ENCODE results near the gene COMT. TPM values are rescaled to one million over a fixed set of nuclear protein-coding genes. Genes with fewer than 3 reads are reported as not detected.

Gene COMT
- total RNA-seq, 6 donors from 2014 or later: 136 to 475 (median 272) TPM

DNA sequence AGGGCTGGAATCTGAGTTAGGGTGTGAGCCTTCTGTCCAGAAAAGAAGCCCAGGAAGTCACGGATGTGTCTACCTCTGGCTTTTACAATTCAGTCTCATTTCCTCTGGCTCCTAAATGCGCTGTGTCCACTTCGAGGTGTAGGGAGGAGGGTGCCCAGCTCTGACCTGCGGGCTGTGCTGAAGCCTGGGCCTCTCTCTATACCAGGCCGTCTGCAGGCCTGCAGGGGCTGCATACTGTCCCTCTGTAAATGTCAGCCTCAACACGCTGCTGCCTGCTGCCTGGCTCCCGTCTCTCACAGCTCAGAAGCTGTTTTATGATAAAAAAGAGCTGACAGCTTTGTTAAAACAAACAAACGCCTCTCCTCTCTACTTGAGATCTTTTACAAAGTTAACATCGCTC, 60.6 kb downstream of the COMT start:
- peaks cover 0 to 8% (median 0%) of the 10 kb centered on the region in 4 donors for H3K9me3 ChIP-seq
- H3K4me1 ChIP-seq: peaks cover 0 to 20% (median 14%) of the 10 kb centered on the region in 4 donors
- ATAC-seq (ENCODE audit: low FRiP score in 2 of 2) (no peak), DNase-seq (no peak)
- WGBS, 2 donors: 80 to 83% methylated on average over 8 to 9 of the region's 9 CpGs
- peak overlapping the region in 2 of 4 donors; percentile 22 to 40 for H3K27ac ChIP-seq
- H3K4me3 ChIP-seq: no peak overlapping the region
- no peak for TF ChIP-seq POLR2A (IDR thresholded peaks at IDR 0.05)
- no peaks in the 10 kb centered on the region for H3K27me3 ChIP-seq
- H3K36me3 ChIP-seq: no peaks in the 10 kb centered on the region

GRCh38 chr22:20002636-20003035, 61.1 kb downstream of the COMT start:
- peak overlapping the region in 2 of 4 donors; percentile 22 to 40 for H3K27ac ChIP-seq
- ATAC-seq (ENCODE audit: low FRiP score in 2 of 2) (no peak), DNase-seq (no peak)
- peaks cover 0 to 19% (median 14%) of the 10 kb centered on the region in 4 donors for H3K4me1 ChIP-seq
- peaks cover 0 to 8% (median 0%) of the 10 kb centered on the region in 4 donors for H3K9me3 ChIP-seq
- H3K36me3 ChIP-seq: no peaks in the 10 kb centered on the region
- no peak overlapping the region for H3K4me3 ChIP-seq
- TF ChIP-seq POLR2A (IDR thresholded peaks at IDR 0.05) (no peak), POLR2AphosphoS5 (IDR thresholded peaks at IDR 0.05) (no peak), EP300 (IDR thresholded peaks at IDR 0.05) (no peak)
- H3K27me3 ChIP-seq: no peaks in the 10 kb centered on the region
- WGBS, 2 donors: 72 to 93% methylated on average over 2 of the region's 2 CpGs

GRCh38 chr22:20003304-20003703, 61.7 kb downstream of the COMT start:
- ATAC-seq (ENCODE audit: low FRiP score in 2 of 2): no peak
- H3K27me3 ChIP-seq: no peaks in the 10 kb centered on the region
- H3K36me3 ChIP-seq: no peaks in the 10 kb centered on the region
- 96% methylated on average over 1 of the region's 1 CpG for WGBS, 2 donors
- peaks cover 0 to 14% (median 10%) of the 10 kb centered on the region in 4 donors for H3K4me1 ChIP-seq
- H3K27ac ChIP-seq: no peak overlapping the region
- no peak for DNase-seq
- peaks cover 0 to 8% (median 0%) of the 10 kb centered on the region in 4 donors for H3K9me3 ChIP-seq
- TF ChIP-seq POLR2A (IDR thresholded peaks at IDR 0.05) (no peak), EP300 (IDR thresholded peaks at IDR 0.05) (no peak), POLR2AphosphoS5 (IDR thresholded peaks at IDR 0.05) (no peak)
- TF ChIP-seq, protein P1, sequence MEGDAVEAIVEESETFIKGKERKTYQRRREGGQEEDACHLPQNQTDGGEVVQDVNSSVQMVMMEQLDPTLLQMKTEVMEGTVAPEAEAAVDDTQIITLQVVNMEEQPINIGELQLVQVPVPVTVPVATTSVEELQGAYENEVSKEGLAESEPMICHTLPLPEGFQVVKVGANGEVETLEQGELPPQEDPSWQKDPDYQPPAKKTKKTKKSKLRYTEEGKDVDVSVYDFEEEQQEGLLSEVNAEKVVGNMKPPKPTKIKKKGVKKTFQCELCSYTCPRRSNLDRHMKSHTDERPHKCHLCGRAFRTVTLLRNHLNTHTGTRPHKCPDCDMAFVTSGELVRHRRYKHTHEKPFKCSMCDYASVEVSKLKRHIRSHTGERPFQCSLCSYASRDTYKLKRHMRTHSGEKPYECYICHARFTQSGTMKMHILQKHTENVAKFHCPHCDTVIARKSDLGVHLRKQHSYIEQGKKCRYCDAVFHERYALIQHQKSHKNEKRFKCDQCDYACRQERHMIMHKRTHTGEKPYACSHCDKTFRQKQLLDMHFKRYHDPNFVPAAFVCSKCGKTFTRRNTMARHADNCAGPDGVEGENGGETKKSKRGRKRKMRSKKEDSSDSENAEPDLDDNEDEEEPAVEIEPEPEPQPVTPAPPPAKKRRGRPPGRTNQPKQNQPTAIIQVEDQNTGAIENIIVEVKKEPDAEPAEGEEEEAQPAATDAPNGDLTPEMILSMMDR (IDR thresholded peaks at IDR 0.05): no peak
- H3K4me3 ChIP-seq: no peak overlapping the region

DNA sequence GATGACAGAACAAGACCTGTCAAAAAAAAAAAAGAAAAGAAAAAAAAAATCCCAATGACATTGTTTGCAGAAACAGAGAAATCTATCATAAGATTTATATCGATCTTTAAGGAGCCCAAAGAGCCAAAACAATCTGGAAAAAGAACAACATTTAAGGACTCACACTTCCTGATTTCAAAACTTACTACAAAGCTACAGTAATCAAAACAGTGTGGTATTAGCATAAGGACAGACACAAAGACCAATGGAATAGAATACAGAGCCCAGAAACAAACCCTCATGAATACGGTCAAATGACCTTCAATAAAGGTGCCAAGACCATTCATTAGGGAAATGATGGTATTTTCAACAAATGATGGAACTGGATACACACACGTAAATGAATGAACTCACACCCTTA, 62.9 kb downstream of the COMT start:
- ATAC-seq (ENCODE audit: low FRiP score in 2 of 2): no peak
- 95 to 98% methylated on average over 3 of the region's 3 CpGs for WGBS, 2 donors

DNA sequence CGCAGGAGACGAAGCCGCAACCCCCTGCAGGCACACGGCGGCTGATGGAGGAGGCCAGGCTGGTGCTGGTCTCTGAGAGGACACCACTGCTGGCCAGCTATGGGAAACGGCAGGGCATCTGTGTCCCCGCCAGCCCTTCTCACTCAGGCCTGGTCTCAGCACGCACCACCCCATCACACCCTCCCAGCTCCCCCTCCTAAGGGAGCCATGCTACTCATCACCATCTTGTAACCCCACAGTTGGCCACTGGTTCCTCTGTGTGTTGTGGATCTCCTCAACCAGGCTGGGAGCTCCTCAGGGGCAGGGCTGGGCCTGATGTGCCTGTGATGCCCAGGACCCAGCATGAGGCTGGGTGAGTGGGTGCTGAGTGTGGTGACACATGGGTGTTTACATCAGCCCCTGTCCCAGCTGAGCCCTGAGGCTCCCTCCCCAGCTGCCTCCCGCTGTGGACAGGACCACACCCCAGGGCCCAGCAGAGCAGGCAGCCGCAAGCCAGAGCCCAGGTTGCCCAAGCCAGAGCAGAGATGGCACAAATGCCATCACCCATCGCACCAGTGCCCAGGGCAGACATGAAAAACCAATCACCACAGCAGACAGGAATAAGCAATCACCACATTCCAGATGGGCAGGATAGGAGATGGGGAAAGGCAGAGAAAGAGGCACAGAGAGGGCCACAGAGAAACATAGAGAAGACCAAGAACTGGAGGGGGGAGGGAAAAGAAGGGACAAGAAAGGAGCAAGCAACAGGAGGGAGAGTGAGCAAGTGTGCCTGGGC, 66.8 kb downstream of the COMT start:
- no peaks in the 10 kb centered on the region for H3K27me3 ChIP-seq
- peak in 1 of 2 donors; percentile 30 for ATAC-seq (ENCODE audit: low FRiP score in 2 of 2)

More for the DNA sequence above, 62.9 kb downstream of the COMT start:
- Histone ChIP-seq H3K27ac (no peak overlapping the region), H3K36me3 (no peaks in the 10 kb centered on the region), H3K9me3 (peaks cover 0 to 8% (median 0%) of the 10 kb centered on the region in 4 donors), H3K4me3 (no peak overlapping the region), H3K27me3 (no peaks in the 10 kb centered on the region), H3K4me1 (peaks cover 0 to 6% (median under 1%) of the 10 kb centered on the region in 4 donors)
- TF ChIP-seq POLR2A (IDR thresholded peaks at IDR 0.05) (no peak), POLR2AphosphoS5 (IDR thresholded peaks at IDR 0.05) (no peak)
- no peak for DNase-seq

DNA sequence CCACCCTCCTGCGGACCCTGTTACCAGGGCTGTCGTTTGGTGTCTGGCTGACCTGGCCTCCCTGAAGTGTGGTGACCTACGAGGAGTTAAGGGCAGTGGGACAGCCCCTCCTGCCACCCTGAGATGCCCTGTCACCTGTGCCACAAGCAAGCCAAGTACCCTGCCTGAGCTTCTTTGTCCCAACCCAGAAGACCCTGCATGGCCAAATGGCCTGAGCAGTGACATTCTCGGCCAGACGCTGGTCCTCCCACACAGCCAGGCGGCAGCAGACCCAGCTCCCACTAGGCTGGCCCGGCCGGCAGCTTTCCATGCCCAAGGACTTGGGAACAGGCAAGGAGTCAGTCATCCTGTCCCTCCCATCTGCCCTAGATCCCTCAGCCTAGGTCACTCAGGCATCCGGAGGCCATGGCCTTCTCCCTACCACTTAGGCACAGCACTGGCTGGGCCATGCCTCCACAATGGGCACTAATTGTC, 67.5 kb downstream of the COMT start:
- 97 to 100% methylated on average over 3 to 6 of the region's 9 CpGs for WGBS, 2 donors

More for the DNA sequence above, 66.8 kb downstream of the COMT start:
- H3K4me1 ChIP-seq: peaks cover 3 to 5% (median 4%) of the 10 kb centered on the region in 4 donors
- TF ChIP-seq, protein P1 (IDR thresholded peaks at IDR 0.05): no peak
- TF ChIP-seq EP300 (IDR thresholded peaks at IDR 0.05) (no peak), POLR2AphosphoS5 (IDR thresholded peaks at IDR 0.05) (no peak), POLR2A (IDR thresholded peaks at IDR 0.05) (no peak)
- no peak for DNase-seq
- H3K4me3 ChIP-seq: no peak overlapping the region
- H3K36me3 ChIP-seq: no peaks in the 10 kb centered on the region
- peaks cover 0 to 5% (median 0%) of the 10 kb centered on the region in 4 donors for H3K9me3 ChIP-seq
- H3K27ac ChIP-seq: no peak overlapping the region
- WGBS, 2 donors: 91 to 93% methylated on average over 10 to 11 of the region's 11 CpGs

More for the DNA sequence above, 67.5 kb downstream of the COMT start:
- no peak overlapping the region for H3K4me3 ChIP-seq
- peaks cover 0 to 2% (median 0%) of the 10 kb centered on the region in 4 donors for H3K9me3 ChIP-seq
- H3K4me1 ChIP-seq: peaks cover 4 to 7% (median 7%) of the 10 kb centered on the region in 4 donors
- ATAC-seq (ENCODE audit: low FRiP score in 2 of 2): no peak
- no peak overlapping the region for H3K27ac ChIP-seq
- no peak for TF ChIP-seq POLR2AphosphoS5 (IDR thresholded peaks at IDR 0.05)
- TF ChIP-seq, protein P1 (IDR thresholded peaks at IDR 0.05): no peak
- no peak for TF ChIP-seq POLR2A (IDR thresholded peaks at IDR 0.05)
- no peak for TF ChIP-seq EP300 (IDR thresholded peaks at IDR 0.05)
- H3K27me3 ChIP-seq: no peaks in the 10 kb centered on the region
- H3K36me3 ChIP-seq: no peaks in the 10 kb centered on the region
- DNase-seq: no peak

Data from upper lobe of left lung (tissue), 6 donors.